K562 (cell line): ENCODE data around the gene TULP4. TPM values are rescaled to one million over a fixed set of nuclear protein-coding genes. Genes with fewer than 3 reads are reported as not detected.

Source experiments
- BACH1 ChIP-seq: fragments of 200-800 bp; sonication (Bioruptor generic); IDR thresholded peaks from 2 replicates; pipeline ENCODE4 v1.6.1; 2016; ENCODE audit warnings: missing genetic modification characterization, missing compliant biosample characterization
- CSDE1 ChIP-seq, 2 experiments: fragments of 450-650 bp; IDR thresholded peaks; 2 replicates each; pipeline ENCODE4 v1.6.1; 2016; ENCODE audit warnings: mild to moderate bottlenecking in 1 of 2
- CXXC5 ChIP-seq: fragments of 250-450 bp; sonication (Bioruptor Pico); IDR thresholded peaks from 2 replicates; pipeline ENCODE4 v1.8.0; 2022; ENCODE audit warnings: inconsistent platforms, mild to moderate bottlenecking, moderate library complexity
- MYNN ChIP-seq, 2 experiments: sonication (generic); formaldehyde crosslinking in 1 of 2; IDR thresholded peaks; 2 replicates each; pipeline versions ENCODE4 v1.5.0 to v1.6.1; 2016 to 2020; ENCODE audit warnings: antibody characterized with exemption in 1 of 2, missing genetic modification reagents in 1 of 2
- SETDB1 ChIP-seq: IDR thresholded peaks from one replicate; pipeline ENCODE4 v1.6.1; 2012; ENCODE audit warnings: low read length, control low read depth, inconsistent platforms
- SMAD3 ChIP-seq: fragments of 450-650 bp; formaldehyde crosslinking; conservative IDR thresholded peaks from 2 replicates; pipeline ENCODE4 v1.4.0; 2020; ENCODE audit warnings: mild to moderate bottlenecking
- TAF1 ChIP-seq: IDR thresholded peaks from 2 replicates; pipeline ENCODE4 v1.6.1; 2011; ENCODE audit warnings: mild to moderate bottlenecking, low read length, moderate library complexity; ENCODE audit not compliant: insufficient read depth, control insufficient read depth, severe bottlenecking; ENCODE audit errors: extremely low read depth
- ZNF143 ChIP-seq: sonication (generic); formaldehyde crosslinking; IDR thresholded peaks from 2 replicates; pipeline ENCODE4 v1.9.0; 2022; ENCODE audit warnings: mild to moderate bottlenecking, missing genetic modification reagents
- polyA plus RNA-seq, 8 experiments: library from polyadenylated mRNA; depleted of rRNA in 4 of 8; stranded (reverse) in 5 of 8; unstranded in 3 of 8; fragments of >200 nt; fragmentation: Nextera tagmentation in 2 of 8; fragmentation: Illumina TruSeq in 1 of 8; extraction: Ambion mirVana in 2 of 8; extraction: Trizol in 1 of 8; gene quantifications; 2 replicates each; pipeline versions ENCODE4 v1.2.1 to v1.2.3, GENCODE V29; 2011 to 2014; ENCODE audit warnings: inconsistent platforms in 1 of 8, missing spikeins in 1 of 8
- total RNA-seq, 7 experiments: library from RNA; depleted of rRNA in 6 of 7; stranded (reverse); fragments of >200 nt in 6 of 7; fragmentation: Illumina TruSeq in 2 of 7; extraction: Trizol in 2 of 7; gene quantifications; 2 replicates each; pipeline versions ENCODE4 v1.2.1 to v1.2.3, GENCODE V29; 2011 to 2021; ENCODE audit warnings: low replicate concordance in 1 of 7
- TF ChIP-seq, protein P1 (sequence below): sonication (generic); formaldehyde crosslinking; IDR thresholded peaks from 2 replicates; pipeline ENCODE4 v1.8.0; 2023; ENCODE audit warnings: missing genetic modification reagents, mild to moderate bottlenecking, borderline replicate concordance
- TF ChIP-seq, protein P2 (sequence below): fragments of 450-650 bp; IDR thresholded peaks from 2 replicates; pipeline ENCODE4 v1.6.1; 2017; ENCODE audit warnings: antibody characterized with exemption
- TF ChIP-seq, protein P3 (sequence below): sonication (generic); formaldehyde crosslinking; IDR thresholded peaks from 2 replicates; pipeline ENCODE4 v1.4.0; 2020; ENCODE audit warnings: mild to moderate bottlenecking, missing genetic modification reagents

Gene TULP4
- total and polyA plus RNA-seq, 9 of the 15 experiments (the other 6 are each of a cell fraction or from before 2014, with no cell fraction given), result 1.2 to 50.4 (median 11.0) TPM

- TF ChIP-seq, protein P1, sequence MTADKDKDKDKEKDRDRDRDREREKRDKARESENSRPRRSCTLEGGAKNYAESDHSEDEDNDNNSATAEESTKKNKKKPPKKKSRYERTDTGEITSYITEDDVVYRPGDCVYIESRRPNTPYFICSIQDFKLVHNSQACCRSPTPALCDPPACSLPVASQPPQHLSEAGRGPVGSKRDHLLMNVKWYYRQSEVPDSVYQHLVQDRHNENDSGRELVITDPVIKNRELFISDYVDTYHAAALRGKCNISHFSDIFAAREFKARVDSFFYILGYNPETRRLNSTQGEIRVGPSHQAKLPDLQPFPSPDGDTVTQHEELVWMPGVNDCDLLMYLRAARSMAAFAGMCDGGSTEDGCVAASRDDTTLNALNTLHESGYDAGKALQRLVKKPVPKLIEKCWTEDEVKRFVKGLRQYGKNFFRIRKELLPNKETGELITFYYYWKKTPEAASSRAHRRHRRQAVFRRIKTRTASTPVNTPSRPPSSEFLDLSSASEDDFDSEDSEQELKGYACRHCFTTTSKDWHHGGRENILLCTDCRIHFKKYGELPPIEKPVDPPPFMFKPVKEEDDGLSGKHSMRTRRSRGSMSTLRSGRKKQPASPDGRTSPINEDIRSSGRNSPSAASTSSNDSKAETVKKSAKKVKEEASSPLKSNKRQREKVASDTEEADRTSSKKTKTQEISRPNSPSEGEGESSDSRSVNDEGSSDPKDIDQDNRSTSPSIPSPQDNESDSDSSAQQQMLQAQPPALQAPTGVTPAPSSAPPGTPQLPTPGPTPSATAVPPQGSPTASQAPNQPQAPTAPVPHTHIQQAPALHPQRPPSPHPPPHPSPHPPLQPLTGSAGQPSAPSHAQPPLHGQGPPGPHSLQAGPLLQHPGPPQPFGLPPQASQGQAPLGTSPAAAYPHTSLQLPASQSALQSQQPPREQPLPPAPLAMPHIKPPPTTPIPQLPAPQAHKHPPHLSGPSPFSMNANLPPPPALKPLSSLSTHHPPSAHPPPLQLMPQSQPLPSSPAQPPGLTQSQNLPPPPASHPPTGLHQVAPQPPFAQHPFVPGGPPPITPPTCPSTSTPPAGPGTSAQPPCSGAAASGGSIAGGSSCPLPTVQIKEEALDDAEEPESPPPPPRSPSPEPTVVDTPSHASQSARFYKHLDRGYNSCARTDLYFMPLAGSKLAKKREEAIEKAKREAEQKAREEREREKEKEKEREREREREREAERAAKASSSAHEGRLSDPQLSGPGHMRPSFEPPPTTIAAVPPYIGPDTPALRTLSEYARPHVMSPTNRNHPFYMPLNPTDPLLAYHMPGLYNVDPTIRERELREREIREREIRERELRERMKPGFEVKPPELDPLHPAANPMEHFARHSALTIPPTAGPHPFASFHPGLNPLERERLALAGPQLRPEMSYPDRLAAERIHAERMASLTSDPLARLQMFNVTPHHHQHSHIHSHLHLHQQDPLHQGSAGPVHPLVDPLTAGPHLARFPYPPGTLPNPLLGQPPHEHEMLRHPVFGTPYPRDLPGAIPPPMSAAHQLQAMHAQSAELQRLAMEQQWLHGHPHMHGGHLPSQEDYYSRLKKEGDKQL (CRISPR knock-in tag), result no peak
- no peak for TF ChIP-seq MYNN (IDR thresholded peaks at IDR 0.05)
- no peak for TF ChIP-seq MYNN (CRISPR knock-in tag; IDR thresholded peaks at IDR 0.05)
- no peak for TF ChIP-seq CSDE1 (IDR thresholded peaks at IDR 0.05)
- TF ChIP-seq, protein P2, sequence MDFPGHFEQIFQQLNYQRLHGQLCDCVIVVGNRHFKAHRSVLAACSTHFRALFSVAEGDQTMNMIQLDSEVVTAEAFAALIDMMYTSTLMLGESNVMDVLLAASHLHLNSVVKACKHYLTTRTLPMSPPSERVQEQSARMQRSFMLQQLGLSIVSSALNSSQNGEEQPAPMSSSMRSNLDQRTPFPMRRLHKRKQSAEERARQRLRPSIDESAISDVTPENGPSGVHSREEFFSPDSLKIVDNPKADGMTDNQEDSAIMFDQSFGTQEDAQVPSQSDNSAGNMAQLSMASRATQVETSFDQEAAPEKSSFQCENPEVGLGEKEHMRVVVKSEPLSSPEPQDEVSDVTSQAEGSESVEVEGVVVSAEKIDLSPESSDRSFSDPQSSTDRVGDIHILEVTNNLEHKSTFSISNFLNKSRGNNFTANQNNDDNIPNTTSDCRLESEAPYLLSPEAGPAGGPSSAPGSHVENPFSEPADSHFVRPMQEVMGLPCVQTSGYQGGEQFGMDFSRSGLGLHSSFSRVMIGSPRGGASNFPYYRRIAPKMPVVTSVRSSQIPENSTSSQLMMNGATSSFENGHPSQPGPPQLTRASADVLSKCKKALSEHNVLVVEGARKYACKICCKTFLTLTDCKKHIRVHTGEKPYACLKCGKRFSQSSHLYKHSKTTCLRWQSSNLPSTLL, result no peak
- no peak for TF ChIP-seq TAF1
- no peak for TF ChIP-seq SETDB1
- no peak for TF ChIP-seq BACH1 (tag)
- TF ChIP-seq SMAD3 (CRISPR knock-in tag), result no peak
- TF ChIP-seq, protein P3, sequence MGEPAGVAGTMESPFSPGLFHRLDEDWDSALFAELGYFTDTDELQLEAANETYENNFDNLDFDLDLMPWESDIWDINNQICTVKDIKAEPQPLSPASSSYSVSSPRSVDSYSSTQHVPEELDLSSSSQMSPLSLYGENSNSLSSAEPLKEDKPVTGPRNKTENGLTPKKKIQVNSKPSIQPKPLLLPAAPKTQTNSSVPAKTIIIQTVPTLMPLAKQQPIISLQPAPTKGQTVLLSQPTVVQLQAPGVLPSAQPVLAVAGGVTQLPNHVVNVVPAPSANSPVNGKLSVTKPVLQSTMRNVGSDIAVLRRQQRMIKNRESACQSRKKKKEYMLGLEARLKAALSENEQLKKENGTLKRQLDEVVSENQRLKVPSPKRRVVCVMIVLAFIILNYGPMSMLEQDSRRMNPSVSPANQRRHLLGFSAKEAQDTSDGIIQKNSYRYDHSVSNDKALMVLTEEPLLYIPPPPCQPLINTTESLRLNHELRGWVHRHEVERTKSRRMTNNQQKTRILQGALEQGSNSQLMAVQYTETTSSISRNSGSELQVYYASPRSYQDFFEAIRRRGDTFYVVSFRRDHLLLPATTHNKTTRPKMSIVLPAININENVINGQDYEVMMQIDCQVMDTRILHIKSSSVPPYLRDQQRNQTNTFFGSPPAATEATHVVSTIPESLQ (CRISPR knock-in tag), result no peak
- no peak for TF ChIP-seq ZNF143 (CRISPR knock-in tag)
- TF ChIP-seq CXXC5 (CRISPR knock-in tag), result no peak
Observed at GRCh38 chr6:158557927-158558326, 245.7 kb downstream of the TULP4 start (continued).
